Thyroid gland (tissue), 4 donors: Measurements from ENCODE around the gene COL9A1. TPM values are rescaled to one million over a fixed set of nuclear protein-coding genes. Genes with fewer than 3 reads are reported as not detected.

Source experiments
- DNase-seq, 2 donors: peaks; one replicate each; pipeline ENCODE4 v3.0.0-alpha.2; 2019
- H3K27ac ChIP-seq, 3 donors: fragments of 200-600 bp; sonication (generic); 1 replicate in 2 of 3; 2 replicates in 1 of 3; pipeline ENCODE4 v1.5.1; 2016 to 2019; ENCODE audit warnings: mild to moderate bottlenecking in 1 of 3, moderate library complexity in 1 of 3
- H3K27me3 ChIP-seq: fragments of 200-600 bp; sonication (generic); one replicate; pipeline ENCODE4 v1.5.1; 2019
- H3K36me3 ChIP-seq, 2 donors: fragments of 200-600 bp; sonication (generic); one replicate each; pipeline ENCODE4 v1.5.1; 2016 to 2019
- H3K4me1 ChIP-seq, 2 donors: fragments of 200-600 bp; sonication (generic); one replicate each; pipeline ENCODE4 v1.5.1; 2017 to 2019
- H3K4me3 ChIP-seq, 3 donors: fragments of 200-600 bp; sonication (generic); replicated peaks in 1 of 3; 1 replicate in 2 of 3; 2 replicates in 1 of 3; pipeline ENCODE4 v1.5.1; 2016; ENCODE audit warnings: mild to moderate bottlenecking in 1 of 3
- H3K9me3 ChIP-seq: fragments of 200-600 bp; sonication (generic); one replicate; pipeline ENCODE4 v1.5.1; 2017
- CTCF ChIP-seq, 6 experiments: fragments of 200-600 bp in 3 of 6; fragments of 450-650 bp in 3 of 6; sonication (generic) in 3 of 6; IDR thresholded peaks; one replicate each; pipeline ENCODE4 v1.5.1; 2016 to 2019; ENCODE audit warnings: antibody characterized with exemption in 6 of 6, mild to moderate bottlenecking in 2 of 6, inconsistent platforms in 1 of 6, moderate library complexity in 1 of 6
- POLR2A ChIP-seq, 2 donors: fragments of 450-650 bp; IDR thresholded peaks; one replicate each; pipeline ENCODE4 v1.6.1; 2017; ENCODE audit warnings: antibody characterized with exemption in 2 of 2, mild to moderate bottlenecking in 2 of 2, moderate library complexity in 1 of 2
- WGBS, 2 donors: methylation state at CpG; one replicate each; pipeline ENCODE4 v1.1.5; 2017; 5-methylcytosine and 5-hydroxymethylcytosine counted together
- intact Hi-C: fragments of 100-400 bp; cut with DNase I; formaldehyde crosslinking; loops from one replicate; pipeline ENCODE4 v1.15.1; 2023
- total RNA-seq, 4 donors: library from RNA; depleted of rRNA; stranded (reverse); fragments of >200 nt; gene quantifications; one replicate each; pipeline ENCODE4 v1.2.3, GENCODE V29; 2016

The COL9A1 gene
- total RNA-seq, 4 donors from 2014 or later, result 0.33 TPM; not detected in 2

- Histone ChIP-seq H3K4me3 (no peak overlapping the region), H3K36me3 (no peaks in the 10 kb centered on the region), H3K4me1 (no peaks in the 10 kb centered on the region), H3K27ac (no peak overlapping the region), H3K27me3 (no peaks in the 10 kb centered on the region), H3K9me3 (no peaks in the 10 kb centered on the region)
- 90 to 97% methylated on average over 2 of the region's 2 CpGs for WGBS, 2 donors
- intact Hi-C loops, result no loop called here
- no peak for TF ChIP-seq CTCF (IDR thresholded peaks at IDR 0.05)
- no peak for TF ChIP-seq POLR2A (IDR thresholded peaks at IDR 0.05)
- DNase-seq, result no peak
Measured at GRCh38 chr6:70180183-70180900, 122.5 kb downstream of the COL9A1 start.

DNA sequence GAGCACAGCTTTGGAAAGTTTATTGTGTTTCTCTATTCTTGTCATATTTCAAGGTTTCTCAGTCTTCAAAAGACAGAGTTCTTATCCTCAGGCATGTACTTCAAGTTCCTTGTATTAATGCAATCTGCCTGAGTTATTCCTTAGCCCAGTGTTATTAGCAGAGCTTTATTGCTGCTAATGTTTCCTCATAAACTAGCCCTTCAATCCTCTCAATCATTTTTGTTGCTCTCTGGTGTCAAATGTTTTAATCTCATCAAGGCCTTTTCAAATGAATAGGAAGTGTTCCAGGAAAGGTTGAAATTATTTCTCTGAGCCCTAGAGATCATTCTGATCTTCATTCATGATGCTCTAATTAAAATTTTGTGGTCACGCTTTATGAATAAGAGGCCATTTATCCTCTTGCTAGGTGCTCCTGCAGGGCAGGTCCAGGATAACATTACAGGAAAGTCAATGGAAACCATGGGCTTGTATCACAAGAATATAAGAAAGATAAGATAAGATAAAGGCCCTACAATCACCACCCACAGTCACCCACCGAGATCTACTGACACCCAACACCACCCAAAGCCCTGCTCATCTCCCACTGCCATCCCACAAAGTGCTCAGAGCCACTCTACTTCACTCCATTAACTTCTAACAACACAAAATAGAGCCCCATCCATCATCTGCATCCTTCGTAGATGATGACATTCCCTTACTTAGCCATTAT lies 125.9 kb downstream of the COL9A1 start:
- no peaks in the 10 kb centered on the region for H3K4me1 ChIP-seq
- no peaks in the 10 kb centered on the region for H3K36me3 ChIP-seq
- no peak for DNase-seq
- WGBS, 2 donors, result 71 to 75% methylated on average over 3 of the region's 3 CpGs
- H3K27me3 ChIP-seq, result no peaks in the 10 kb centered on the region
- no peaks in the 10 kb centered on the region for H3K9me3 ChIP-seq
- no peak overlapping the region for H3K4me3 ChIP-seq
- no peak for TF ChIP-seq POLR2A (IDR thresholded peaks at IDR 0.05)
- TF ChIP-seq CTCF (IDR thresholded peaks at IDR 0.05), result no peak
- intact Hi-C loops, result no loop called here
- no peak overlapping the region for H3K27ac ChIP-seq

DNA sequence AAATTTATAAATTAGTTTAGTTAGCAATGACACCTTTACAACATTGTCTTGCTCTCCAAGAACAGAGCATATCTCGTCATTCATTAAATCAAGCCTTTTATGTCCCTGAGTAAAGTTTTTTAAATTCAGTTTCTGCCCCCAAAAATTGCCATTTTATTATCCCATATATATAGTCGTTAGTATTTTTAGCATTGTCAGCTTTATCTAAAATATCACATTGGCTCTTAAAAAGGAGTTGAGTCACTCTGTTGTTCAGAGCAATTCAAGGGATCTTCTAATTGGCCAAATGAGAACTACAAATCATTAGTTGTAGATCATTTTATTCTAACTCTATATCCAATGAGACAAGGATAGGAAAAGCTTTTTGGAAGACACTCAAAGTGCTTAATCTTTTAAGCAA lies 127.1 kb downstream of the COL9A1 start:
- no peak for DNase-seq
- H3K9me3 ChIP-seq, result no peaks in the 10 kb centered on the region
- WGBS, 2 donors, result 81 to 85% methylated on average over 2 of the region's 2 CpGs
- H3K4me3 ChIP-seq, result no peak overlapping the region
- intact Hi-C loops, result no loop called here
- H3K4me1 ChIP-seq, result no peaks in the 10 kb centered on the region
- H3K27ac ChIP-seq, result no peak overlapping the region
- no peaks in the 10 kb centered on the region for H3K27me3 ChIP-seq
- TF ChIP-seq CTCF (IDR thresholded peaks at IDR 0.05) (no peak), POLR2A (IDR thresholded peaks at IDR 0.05) (no peak)
- no peaks in the 10 kb centered on the region for H3K36me3 ChIP-seq

GRCh38 chr6:70172252-70172651 lies 130.6 kb downstream of the COL9A1 start:
- intact Hi-C loops, result no loop called here
- no peak for TF ChIP-seq POLR2A (IDR thresholded peaks at IDR 0.05)
- no peak for TF ChIP-seq CTCF (IDR thresholded peaks at IDR 0.05)
- Histone ChIP-seq H3K27ac (no peak overlapping the region), H3K4me1 (no peaks in the 10 kb centered on the region), H3K36me3 (no peaks in the 10 kb centered on the region), H3K4me3 (no peak overlapping the region), H3K27me3 (no peaks in the 10 kb centered on the region), H3K9me3 (no peaks in the 10 kb centered on the region)
- 57 to 59% methylated on average over 2 of the region's 2 CpGs for WGBS, 2 donors
- DNase-seq, result no peak

DNA sequence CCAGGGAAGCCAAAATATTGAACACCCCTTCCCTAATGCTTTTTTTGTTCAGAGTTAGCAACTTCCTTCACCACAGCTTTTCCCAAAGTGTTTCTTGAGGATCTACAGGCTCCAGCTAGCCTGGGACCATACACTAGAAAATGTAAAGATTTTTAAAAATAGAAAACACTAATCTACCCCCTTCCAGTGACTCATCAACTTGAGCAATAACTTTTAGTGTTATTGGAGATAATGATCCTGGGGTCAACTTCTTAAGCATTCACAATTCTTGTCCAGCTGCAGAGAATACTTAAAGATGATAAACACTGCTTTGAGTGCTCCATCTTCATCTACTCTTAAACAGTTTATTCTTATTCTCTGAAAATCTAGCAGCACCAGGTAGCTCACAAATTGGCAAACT lies 131.6 kb downstream of the COL9A1 start:
- TF ChIP-seq CTCF (IDR thresholded peaks at IDR 0.05), result no peak
- no peak for TF ChIP-seq POLR2A (IDR thresholded peaks at IDR 0.05)
- DNase-seq, result no peak
- intact Hi-C loops, result no loop called here
- Histone ChIP-seq H3K36me3 (no peaks in the 10 kb centered on the region), H3K27ac (no peak overlapping the region), H3K4me3 (no peak overlapping the region), H3K9me3 (no peaks in the 10 kb centered on the region), H3K4me1 (no peaks in the 10 kb centered on the region), H3K27me3 (no peaks in the 10 kb centered on the region)
